ENCODE data around the gene SSC5D.

GRCh38 chr19:55486971-55487923 lies 989 bp upstream of the SSC5D start:
- TF ChIP-seq CTCF (IDR thresholded peaks at IDR 0.05) (no peak), POLR2A (IDR thresholded peaks at IDR 0.05) (no peak)
